Activated CD8-positive, alpha-beta memory T cell treated with anti-CD3 and anti-CD28 coated beads, Interleukin-2, amount 50 U/mL, for 24 hours (primary cell): ENCODE data around the gene PODNL1.
"Not testable (repeated sequence)": the region's sequence is repeated elsewhere in the genome, so short reads cannot be mapped to it uniquely, and the experiment has no call there.

ENCODE experiments used
- DNase-seq: peaks from one replicate; pipeline ENCODE4 v3.0.0-alpha.2; 2020; ENCODE audit errors: extremely low read depth

Gene PODNL1

GRCh38 chr19:13926010-13926409 lies 12.2 kb downstream of the PODNL1 start:
- DNase-seq = no peak

GRCh38 chr19:13923194-13923987 lies 14.8 kb downstream of the PODNL1 start:
- DNase-seq = no peak

GRCh38 chr19:13922118-13922517 lies 16.1 kb downstream of the PODNL1 start:
- not testable (repeated sequence) for DNase-seq

GRCh38 chr19:13920940-13921747 lies 17.1 kb downstream of the PODNL1 start:
- no peak for DNase-seq

GRCh38 chr19:13920524-13920923 lies 17.7 kb downstream of the PODNL1 start:
- DNase-seq = no peak

- no peak for DNase-seq
These were observed 19.3 kb downstream of the PODNL1 start for GRCh38 chr19:13918726-13919411.

GRCh38 chr19:13917888-13918406 lies 20.3 kb downstream of the PODNL1 start:
- no peak for DNase-seq

- DNase-seq = no peak
These were observed 23.4 kb downstream of the PODNL1 start for GRCh38 chr19:13914777-13915176.

GRCh38 chr19:13913352-13913751 lies 24.9 kb downstream of the PODNL1 start:
- DNase-seq = no peak

- DNase-seq = no peak
These were observed 28.8 kb downstream of the PODNL1 start for GRCh38 chr19:13909430-13909829.

- no peak for DNase-seq
These were observed 29.5 kb downstream of the PODNL1 start for GRCh38 chr19:13908674-13909073.

- DNase-seq = no peak
These were observed 31.3 kb downstream of the PODNL1 start for GRCh38 chr19:13906910-13907309.

GRCh38 chr19:13906521-13906904 lies 31.7 kb downstream of the PODNL1 start:
- no peak for DNase-seq

- peak; percentile 86 for DNase-seq
These were observed 32.3 kb downstream of the PODNL1 start, which contains the start of the genes BRME1 and CC2D1A for GRCh38 chr19:13905634-13906520. TSS of gene BRME1 (minus strand) at chr19:13906117. CDS start at chr19:13904892, 1,225 bp downstream. TSS of gene CC2D1A (plus strand) at chr19:13906201. CDS start at chr19:13906442, 241 bp downstream.

GRCh38 chr19:13902993-13903555 lies 35.1 kb downstream of the PODNL1 start:
- no peak for DNase-seq

- DNase-seq = no peak
These were observed 38.2 kb downstream of the PODNL1 start for GRCh38 chr19:13899912-13900584.

GRCh38 chr19:13899393-13899792 lies 38.8 kb downstream of the PODNL1 start:
- no peak for DNase-seq

GRCh38 chr19:13896227-13896626 lies 42.0 kb downstream of the PODNL1 start:
- no peak for DNase-seq

GRCh38 chr19:13894552-13894951 lies 43.7 kb downstream of the PODNL1 start:
- no peak for DNase-seq

- DNase-seq = no peak
These were observed 45.3 kb downstream of the PODNL1 start for GRCh38 chr19:13892870-13893269.
